Tibial nerve (tissue), 4 donors: ENCODE results near the gene EML6.

Source experiments
- CTCF ChIP-seq, 5 experiments: fragments of 200-600 bp in 3 of 5; fragments of 450-650 bp in 2 of 5; sonication (generic) in 3 of 5; IDR thresholded peaks; one replicate each; pipeline ENCODE4 v1.5.1; 2016 to 2019; ENCODE audit warnings: antibody characterized with exemption in 5 of 5, mild to moderate bottlenecking in 3 of 5, moderate library complexity in 2 of 5
- EP300 ChIP-seq, 2 donors: sonication (generic); formaldehyde crosslinking; IDR thresholded peaks; one replicate each; pipeline ENCODE4 v1.6.1; 2017; ENCODE audit warnings: antibody characterized with exemption in 2 of 2, mild to moderate bottlenecking in 1 of 2
- POLR2A ChIP-seq, 2 donors: fragments of 450-650 bp; IDR thresholded peaks; one replicate each; pipeline ENCODE4 v1.6.1; 2017; ENCODE audit warnings: antibody characterized with exemption in 2 of 2, mild to moderate bottlenecking in 2 of 2, moderate library complexity in 2 of 2

- TF ChIP-seq CTCF (IDR thresholded peaks at IDR 0.05) = no peak
- TF ChIP-seq POLR2A (IDR thresholded peaks at IDR 0.05) = no peak
- no peak for TF ChIP-seq EP300 (IDR thresholded peaks at IDR 0.05)
Observed at GRCh38 chr2:54949431-54949830, 226.0 kb downstream of the EML6 start.
